GM12872 (cell line): ENCODE results near the gene SEPTIN11.

Experiments
- TF ChIP-seq, protein P1 (sequence below): IDR thresholded peaks from 3 replicates; pipeline ENCODE4 v1.5.1; 2011; ENCODE audit warnings: low read depth, mild to moderate bottlenecking, low read length, moderate library complexity; ENCODE audit not compliant: insufficient read depth

Gene SEPTIN11

GRCh38 chr4:76926841-76927240 is 22.7 kb upstream of the SEPTIN11 start:
- TF ChIP-seq, protein P1, sequence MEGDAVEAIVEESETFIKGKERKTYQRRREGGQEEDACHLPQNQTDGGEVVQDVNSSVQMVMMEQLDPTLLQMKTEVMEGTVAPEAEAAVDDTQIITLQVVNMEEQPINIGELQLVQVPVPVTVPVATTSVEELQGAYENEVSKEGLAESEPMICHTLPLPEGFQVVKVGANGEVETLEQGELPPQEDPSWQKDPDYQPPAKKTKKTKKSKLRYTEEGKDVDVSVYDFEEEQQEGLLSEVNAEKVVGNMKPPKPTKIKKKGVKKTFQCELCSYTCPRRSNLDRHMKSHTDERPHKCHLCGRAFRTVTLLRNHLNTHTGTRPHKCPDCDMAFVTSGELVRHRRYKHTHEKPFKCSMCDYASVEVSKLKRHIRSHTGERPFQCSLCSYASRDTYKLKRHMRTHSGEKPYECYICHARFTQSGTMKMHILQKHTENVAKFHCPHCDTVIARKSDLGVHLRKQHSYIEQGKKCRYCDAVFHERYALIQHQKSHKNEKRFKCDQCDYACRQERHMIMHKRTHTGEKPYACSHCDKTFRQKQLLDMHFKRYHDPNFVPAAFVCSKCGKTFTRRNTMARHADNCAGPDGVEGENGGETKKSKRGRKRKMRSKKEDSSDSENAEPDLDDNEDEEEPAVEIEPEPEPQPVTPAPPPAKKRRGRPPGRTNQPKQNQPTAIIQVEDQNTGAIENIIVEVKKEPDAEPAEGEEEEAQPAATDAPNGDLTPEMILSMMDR: no peak

- TF ChIP-seq, protein P1: no peak
Observed at GRCh38 chr4:76930685-76931084, 18.9 kb upstream of the SEPTIN11 start.

DNA sequence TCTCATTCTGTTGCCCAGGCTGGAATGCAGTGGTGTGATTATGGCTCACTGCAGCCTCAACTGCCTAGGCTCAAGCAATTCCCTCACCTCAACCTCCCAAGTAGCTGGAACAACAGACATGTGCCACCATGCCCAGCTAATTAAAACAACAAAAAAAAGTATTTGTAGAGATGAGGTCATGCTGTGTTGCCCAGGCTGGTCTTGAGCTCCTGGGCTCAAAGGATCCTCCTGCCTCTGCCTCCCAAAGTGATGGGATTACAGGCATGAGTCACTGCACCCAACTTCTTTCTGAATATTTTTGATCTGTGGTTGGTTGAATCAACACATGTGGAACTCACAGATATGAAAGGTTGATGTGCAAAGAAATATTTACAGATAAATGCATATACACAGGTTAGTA is 18.5 kb upstream of the SEPTIN11 start:
- TF ChIP-seq, protein P1: no peak

DNA sequence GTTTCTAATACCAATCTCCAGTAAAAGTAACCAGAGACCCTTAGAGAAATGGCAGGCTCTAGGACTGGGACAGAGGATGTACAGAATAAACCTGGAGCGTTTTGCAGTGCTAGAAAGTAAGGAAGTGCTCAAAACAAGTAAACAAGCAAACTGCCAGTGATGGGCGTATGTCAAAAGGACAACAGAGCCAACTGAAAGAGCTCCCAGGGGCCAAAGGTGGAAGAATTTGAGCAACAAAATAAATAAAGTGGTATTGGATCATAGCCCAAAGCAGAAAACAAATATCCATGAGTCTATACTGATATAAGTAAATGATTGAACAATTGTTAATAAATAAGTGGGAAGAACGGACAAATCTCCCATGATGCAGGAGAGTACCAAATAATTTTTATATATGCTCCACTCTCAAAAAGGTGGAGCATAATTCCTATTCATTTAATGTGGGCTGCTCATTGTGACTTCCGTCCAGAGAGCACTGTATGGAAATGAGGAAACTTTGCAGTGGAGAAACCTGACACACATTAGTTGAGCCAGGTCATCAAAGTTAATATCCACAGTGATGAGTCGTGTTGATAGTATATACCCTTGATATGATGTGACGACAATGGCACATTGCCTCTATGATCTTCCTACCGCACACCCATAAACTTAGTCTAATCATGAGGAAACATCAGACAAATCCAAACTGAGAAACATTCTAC is 17.8 kb upstream of the SEPTIN11 start:
- TF ChIP-seq, protein P1: no peak

DNA sequence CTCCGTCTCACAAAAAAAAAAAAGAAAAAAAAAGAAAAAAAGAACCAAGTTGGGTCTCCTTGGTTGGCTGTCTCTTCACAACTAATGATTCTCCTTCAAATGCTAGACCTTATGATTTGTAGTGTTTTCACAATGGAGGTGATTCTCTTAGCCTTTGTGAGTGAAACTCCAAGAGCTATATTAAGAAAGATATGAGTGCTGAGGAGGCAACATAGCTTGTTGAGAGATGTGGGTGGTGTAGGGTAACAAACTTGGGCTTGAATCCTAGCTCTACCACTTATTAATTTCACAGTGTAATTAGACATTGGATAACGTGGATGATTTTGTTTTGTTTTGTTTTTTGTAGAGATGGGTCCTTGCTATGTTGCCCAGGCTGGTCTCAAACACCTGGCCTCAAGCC is 10.4 kb upstream of the SEPTIN11 start:
- TF ChIP-seq, protein P1: no peak

DNA sequence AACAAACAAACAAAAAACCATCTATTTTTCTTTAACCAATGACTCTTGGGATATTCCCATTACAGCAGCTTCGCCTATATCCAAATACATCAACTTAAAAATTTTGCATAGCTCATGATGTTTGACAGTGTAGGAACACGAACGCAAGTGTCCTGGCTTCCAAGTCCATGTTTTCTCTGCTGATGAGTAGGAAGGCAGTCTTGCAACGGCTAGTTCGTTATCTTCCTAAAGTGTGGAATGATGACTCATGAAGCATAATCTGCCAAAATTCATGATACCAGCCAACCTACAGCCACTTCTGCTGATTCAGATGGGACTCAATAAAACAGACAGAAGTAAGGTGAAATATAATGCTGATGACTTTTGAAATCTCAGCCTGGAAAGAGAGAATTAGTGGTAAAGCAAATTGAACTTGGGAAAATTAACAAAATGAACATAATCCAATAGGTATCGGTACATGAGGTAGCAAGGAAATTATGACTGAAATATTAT is 6.4 kb upstream of the SEPTIN11 start:
- TF ChIP-seq, protein P1: no peak

GRCh38 chr4:76943790-76944189 is 5.8 kb upstream of the SEPTIN11 start:
- TF ChIP-seq, protein P1: no peak
